HG03520 (cell line): ENCODE results near the gene ABCC2.
"Not testable (repeated sequence)": the region's sequence is repeated elsewhere in the genome, so short reads cannot be mapped to it uniquely, and the experiment has no call there.

ENCODE experiments used
- ATAC-seq: cut with Tn5 transposase; IDR thresholded peaks from one replicate; pipeline ENCODE4 v1.9.1; 2021; ENCODE audit warnings: mild to moderate bottlenecking, moderate library complexity; ENCODE audit not compliant: unreplicated experiment

Gene ABCC2

DNA sequence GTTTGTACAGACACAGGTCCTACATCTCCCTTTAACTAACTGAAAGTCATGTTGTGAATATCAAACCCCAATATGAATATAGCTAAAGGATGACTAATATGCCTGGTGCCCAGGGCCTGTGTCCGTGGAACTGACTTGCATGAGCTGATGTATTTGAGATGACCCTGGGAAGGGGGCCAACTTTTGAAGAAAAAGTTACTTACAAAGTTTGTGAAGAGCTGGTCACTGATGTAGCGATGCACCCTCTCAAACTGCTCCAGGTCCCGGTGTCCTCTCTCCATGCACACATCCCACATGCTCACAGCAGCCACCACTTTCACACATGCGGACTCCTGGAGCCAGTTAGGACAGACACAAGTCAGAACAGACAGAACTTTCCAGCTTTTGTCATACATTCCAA, 106.2 kb downstream of the ABCC2 start:
- no peak for ATAC-seq

DNA sequence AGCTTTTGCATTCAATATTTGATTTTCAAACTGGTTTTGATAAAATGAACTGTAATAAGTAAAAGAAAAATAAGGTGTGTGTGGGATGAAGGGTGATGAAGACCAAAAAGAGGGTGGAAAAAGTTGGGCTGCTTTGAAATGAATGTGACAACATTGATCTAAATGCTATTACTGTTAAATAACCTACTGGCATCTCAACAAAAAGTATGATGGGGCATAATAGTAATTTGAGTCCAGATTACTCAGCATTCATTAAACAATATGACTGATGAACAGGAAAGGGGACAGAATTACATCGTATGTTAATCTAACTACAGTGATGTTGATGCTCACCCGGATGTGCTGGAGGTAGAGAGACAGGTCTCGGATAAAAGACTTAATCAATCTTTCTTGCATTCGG, 112.2 kb downstream of the ABCC2 start:
- no peak for ATAC-seq

GRCh38 chr10:99895066-99895465, 112.6 kb downstream of the ABCC2 start:
- not testable (repeated sequence) for ATAC-seq

DNA sequence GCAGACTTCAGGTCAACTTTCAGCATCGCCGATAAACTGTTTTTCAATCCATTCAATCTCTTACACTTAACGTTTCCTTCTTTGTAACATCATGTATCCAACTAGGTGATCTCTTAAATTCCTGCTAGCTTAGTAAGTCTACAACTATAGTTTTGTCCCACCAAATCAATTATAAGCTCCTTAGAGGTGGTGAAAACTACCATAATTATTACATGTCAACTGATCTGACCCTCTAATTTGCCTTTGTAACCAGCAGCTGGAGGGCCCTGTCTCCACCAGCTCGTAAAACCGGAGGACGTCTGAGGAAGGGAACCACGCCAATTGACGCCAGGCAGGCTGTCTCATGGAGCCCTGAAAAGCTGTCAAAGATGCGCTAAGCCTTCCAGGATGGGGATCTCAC, 113.4 kb downstream of the ABCC2 start:
- ATAC-seq: no peak
